GM19023 (cell line): ENCODE measurements around the gene SNAPIN.
A peak's percentile ranks its signal among the peaks of the same experiment; 100 is the strongest.

Experiments
- ATAC-seq: cut with Tn5 transposase; IDR thresholded peaks from one replicate; pipeline ENCODE4 v1.9.1; 2021; ENCODE audit warnings: mild to moderate bottlenecking, moderate library complexity; ENCODE audit not compliant: unreplicated experiment

Gene SNAPIN, protein sequence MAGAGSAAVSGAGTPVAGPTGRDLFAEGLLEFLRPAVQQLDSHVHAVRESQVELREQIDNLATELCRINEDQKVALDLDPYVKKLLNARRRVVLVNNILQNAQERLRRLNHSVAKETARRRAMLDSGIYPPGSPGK

GRCh38 chr1:153658400-153659174, at the start of gene SNAPIN:
SNAPIN (plus strand) TSS chr1:153658703; CDS start chr1:153658744, 41 bp downstream.
- ATAC-seq = peak; percentile 90

- no peak for ATAC-seq
These were observed 49.5 kb upstream of the SNAPIN start for GRCh38 chr1:153608742-153609584.

DNA sequence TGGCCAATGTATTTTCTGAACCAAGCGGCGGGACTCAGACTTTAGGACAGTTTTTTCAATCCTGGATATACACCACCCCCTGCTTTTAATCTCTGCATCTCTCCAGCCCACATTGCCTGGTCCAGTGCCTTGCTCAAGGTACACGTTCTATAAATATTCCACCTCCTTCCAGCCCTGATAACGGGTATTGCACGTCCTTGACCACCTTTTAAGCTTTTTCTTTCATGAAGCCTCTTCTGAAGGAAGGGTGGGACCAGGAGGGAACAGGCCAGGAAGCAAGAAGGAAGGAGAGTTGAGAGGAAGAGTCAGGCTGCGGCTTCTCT, 49.0 kb upstream of the SNAPIN start:
- no peak for ATAC-seq

GRCh38 chr1:153610334-153610733, 48.2 kb upstream of the SNAPIN start:
- no peak for ATAC-seq

- no peak for ATAC-seq
These were observed 47.6 kb upstream of the SNAPIN start for GRCh38 chr1:153610811-153611301.

DNA sequence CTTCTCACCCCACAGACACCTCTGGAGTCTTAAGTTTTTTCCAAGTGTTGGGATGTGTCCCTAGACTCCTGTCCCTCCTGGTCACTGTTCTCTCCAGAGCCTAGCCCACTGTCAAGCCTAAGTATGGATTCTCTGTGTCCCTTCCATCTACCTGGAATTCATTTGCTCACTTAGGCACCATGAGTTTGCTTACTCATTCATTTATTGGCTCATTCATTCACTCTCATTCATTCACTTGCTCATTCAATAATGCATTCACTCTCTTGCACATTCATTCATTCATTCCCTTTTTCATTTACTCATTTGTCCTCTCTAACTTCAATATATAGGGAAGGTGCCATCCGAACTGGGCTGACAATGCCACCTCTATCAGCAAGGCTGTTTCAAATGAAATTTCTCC, 47.1 kb upstream of the SNAPIN start:
- no peak for ATAC-seq

- ATAC-seq = no peak
These were observed 46.3 kb upstream of the SNAPIN start for GRCh38 chr1:153612111-153612754.

DNA sequence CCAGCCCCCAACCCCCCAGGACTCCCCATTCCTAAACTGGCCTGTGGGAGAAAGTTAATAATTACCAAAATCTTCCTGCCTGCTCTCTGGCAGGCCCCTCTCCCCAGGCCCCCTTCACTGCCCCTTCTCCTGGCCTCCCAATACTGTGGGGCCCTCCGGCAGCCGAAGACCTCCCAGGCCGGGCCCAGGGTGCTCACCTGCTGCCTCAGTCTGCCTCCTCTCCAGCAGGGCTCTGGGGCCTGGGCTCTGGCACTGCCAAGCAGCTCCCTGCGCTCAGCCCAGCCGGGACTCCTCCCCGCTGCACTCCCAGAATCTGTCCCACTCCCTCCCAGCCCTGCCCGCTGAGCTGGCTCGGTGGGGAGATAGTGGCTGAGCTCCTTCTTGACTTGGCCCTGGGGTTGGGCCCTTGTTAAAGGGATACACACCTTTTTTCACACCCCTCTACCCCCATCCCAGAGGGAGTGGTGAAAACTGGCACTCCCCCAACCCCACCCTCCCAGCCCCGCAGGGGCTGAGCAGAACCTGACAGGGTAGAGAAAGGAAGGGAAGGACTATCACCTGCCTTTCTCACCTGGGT, 45.7 kb upstream of the SNAPIN start, which contains the start of gene S100A16:
TSS of gene S100A16 (minus strand) at position 383 of the 577 bp plus-strand sequence. CDS start 4,986 bp downstream, outside the sequence.
- ATAC-seq = no peak

DNA sequence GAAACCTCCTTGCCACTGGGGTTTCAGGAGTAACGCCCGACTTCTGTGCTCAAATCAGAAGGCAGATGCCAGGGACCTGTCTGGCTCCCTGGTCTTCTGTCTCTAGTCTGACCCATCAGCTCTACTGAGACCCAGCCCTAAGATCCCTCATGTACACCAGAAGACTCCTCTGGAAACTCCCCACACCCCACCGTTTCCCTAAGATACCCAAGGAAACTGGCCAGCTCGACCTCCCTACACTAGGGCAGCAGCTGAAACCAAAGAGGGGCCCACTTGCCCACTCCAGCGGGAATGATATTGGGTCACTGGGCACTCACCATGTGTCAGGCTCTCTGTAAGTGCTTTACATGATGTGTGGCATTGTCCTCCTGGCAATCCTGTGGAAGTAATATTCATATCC, 45.1 kb upstream of the SNAPIN start:
- ATAC-seq = no peak

- no peak for ATAC-seq
These were observed 44.2 kb upstream of the SNAPIN start for GRCh38 chr1:153614189-153614900.

DNA sequence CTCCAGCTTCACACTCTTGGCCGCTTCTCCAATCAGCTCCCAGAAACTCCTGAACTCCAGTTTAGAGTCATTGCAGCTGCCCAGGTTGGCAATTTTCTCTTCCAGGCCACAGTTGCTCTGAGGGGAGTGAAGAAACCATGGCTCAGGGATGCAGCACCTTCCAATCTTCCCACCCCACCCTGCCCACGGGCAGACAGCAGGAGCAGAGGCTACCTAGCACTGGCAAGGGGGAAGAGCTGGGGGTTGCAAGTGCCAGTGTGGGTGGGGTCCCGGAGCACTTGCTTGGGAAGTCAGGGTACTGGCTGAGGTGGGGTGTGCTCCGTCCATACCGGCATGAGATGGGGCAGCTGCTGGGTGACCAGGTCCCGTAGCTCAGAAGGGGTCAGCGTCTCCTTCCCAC, 43.6 kb upstream of the SNAPIN start:
- ATAC-seq = no peak

GRCh38 chr1:153615406-153615805, 43.1 kb upstream of the SNAPIN start:
- ATAC-seq = no peak

- ATAC-seq = no peak
These were observed 42.2 kb upstream of the SNAPIN start, which contains the start of gene S100A14 for GRCh38 chr1:153616144-153616916. S100A14 (minus strand) TSS chr1:153616325; CDS start chr1:153615858, 467 bp downstream.

- no peak for ATAC-seq
These were observed 41.6 kb upstream of the SNAPIN start for GRCh38 chr1:153616917-153617311.

DNA sequence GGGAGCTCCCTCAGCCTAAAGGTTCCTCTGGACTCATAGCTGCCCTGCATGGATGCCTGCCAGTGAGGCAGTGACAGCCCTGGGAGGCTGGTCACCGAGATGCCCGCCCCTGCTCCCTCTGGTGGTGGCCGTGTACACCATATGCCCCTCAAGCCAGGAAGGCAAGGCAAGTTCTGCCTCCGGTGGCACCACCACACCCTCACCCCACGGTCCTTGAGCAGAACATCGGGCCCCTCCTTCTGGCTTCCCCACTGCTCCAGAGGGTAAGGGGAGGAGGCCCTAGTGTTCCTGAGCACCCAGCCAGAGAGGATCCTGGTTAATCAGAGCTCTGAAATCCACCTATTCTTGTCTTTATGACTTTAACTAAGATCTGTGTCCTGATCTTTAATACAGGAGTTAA, 40.8 kb upstream of the SNAPIN start:
- peak; percentile 70 for ATAC-seq

DNA sequence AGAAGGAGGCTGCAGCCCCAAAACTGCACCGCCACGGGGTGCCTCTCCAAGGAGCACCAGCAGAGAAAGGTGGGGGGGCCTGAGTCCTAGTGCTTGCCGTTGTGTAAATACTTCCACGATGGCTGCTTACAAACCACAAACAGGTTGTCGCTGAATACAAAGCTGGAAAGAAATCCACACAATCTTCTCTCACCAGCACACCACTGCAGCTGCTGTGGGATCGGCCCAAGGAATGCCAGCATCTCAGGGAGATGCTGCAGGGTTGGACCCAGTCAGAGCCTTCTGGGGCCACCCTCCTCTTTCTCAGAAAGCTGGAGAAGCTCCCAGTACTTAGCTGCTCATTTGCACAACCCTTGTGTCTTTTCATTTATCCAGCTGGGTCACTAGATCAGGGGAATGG, 39.3 kb upstream of the SNAPIN start:
- no peak for ATAC-seq

DNA sequence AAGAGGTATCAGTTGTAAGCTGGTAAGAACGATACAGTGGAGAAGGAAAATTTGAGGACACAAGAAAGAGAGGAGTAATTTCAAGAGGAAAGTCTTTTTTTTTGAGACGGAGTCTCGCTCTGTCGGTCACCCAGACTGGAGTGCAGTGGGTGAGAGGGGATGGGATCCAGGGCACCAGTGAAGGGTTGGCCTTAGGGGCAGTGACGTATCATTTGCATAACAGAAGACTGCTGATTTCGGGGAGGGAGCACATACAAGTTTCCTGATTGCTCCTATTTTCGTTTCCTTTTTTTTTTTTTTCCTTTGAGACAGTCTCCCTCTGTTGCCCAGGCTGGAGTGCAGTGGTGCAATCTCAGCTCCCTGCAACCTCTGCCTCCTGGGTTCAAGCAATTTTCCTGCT, 35.4 kb upstream of the SNAPIN start:
- ATAC-seq = no peak

DNA sequence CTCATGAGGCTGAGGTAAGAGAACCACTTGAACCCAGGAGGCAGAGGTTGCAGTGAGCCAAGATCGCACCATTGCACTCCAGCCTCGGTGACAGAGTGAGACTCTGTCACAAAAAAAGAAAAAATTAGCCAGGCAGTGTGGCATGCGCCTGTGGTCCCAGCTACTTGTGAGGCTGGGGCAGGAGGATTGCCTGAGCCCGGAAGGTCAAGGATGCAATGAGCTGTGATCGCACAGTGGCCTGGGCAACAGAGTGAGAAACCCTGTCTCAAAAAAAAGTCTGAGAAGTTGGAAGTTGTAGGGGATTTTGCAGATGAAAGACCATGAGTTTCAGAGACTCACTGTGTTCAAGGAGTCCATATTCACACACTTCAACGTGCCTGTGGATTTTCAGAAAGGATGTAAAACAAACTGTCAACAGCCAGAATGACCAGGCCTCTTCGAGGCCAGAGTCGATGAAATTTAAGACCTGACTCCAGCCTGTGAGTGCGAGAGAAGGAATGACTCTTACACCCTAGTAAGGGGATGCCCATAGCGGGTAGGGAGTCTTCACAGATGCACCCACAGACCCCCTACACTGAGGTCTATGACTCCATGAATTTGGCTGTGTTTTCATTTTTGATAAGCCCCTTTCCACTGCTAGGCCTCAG, 33.4 kb upstream of the SNAPIN start:
- no peak for ATAC-seq

DNA sequence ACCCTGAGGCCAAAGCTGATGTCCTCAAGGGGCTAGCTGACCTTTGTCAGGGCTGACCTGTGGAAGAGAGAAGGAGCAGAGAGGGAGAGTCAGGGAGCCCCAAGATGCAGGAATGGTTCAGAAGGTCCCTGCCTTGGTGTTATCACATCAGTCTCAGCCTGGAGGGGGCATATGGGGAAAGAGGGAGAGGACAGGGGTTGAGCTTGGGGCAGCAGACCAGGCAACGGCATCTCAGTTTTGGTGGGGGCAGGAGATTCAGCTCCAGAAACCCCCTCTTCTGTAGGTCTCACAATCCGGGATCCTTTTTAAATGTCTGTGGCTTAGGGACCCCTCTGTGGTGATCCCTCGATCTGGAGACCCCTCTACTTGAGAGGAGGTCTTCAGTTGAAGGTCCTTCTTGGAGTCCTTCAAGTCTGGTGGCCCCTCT, 32.0 kb upstream of the SNAPIN start:
- no peak for ATAC-seq
